ENCODE measurements around the gene HELZ.
"Not testable (repeated sequence)": the region's sequence is repeated elsewhere in the genome, so short reads cannot be mapped to it uniquely, and the experiment has no call there.

Gene HELZ

DNA sequence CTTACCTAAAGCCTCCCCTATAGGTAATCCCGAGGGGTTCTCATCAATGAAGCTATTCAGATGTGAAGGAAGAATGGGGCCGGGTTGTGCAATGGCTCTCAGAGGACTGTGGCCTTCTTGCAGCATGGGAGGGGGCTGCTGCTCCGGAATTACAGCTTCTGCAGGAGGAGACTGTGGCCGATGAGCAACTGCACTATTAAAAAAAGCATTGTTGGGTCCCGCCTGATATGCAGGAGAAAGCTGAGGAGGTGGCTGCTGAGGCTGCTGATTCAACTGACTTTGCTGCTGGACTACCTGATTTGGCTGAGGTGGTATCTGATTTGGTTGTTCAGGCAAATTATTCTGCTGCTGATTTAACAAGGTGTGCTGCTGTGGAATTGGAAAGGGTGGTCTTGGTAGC, 135.9 kb downstream of the HELZ start:
- no peak for DNase-seq

DNA sequence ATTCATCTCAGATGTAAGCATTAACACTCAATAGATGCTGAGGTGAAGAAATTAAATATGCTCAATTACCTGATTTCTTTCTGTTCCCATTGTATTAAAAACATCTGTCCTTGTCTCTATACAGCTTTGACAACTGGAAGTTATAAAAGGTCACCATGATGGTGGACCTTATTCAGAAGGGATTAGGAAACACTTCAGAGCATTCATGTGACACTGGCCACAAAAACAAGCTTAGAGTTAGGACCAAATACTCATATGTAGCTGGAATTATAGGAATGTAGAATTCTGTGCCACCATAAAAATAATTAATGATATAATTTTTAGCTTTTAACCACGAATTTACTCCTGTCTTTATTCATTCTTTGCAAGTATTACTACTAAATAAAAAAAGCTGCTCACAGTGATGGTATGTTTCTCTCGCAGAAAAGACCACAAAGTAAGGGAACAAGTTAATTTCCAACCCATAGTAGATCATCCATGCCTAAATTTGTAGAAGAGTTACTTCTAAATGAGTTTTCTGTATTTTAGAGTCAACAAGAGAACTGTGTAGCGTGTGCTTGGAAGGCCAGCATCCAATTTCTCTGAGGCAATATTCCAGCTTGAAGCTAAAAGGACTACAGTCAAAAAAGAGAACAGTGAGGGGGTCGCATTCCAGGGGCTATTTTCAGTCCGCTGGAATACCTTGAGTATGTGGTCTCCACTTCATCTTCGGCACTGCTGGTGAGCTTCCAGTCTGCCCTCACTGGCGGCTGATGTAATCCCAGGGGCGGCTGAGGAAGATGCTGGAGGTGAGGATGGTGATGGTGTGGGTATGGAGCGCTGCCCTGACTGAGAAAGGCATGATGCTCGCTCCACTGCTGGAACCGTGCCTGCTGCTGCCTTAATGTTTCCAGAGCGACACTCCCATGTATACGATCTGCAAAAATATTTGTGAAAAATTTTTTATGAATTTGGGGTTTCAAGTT, 136.9 kb downstream of the HELZ start:
- DNase-seq: no peak

DNA sequence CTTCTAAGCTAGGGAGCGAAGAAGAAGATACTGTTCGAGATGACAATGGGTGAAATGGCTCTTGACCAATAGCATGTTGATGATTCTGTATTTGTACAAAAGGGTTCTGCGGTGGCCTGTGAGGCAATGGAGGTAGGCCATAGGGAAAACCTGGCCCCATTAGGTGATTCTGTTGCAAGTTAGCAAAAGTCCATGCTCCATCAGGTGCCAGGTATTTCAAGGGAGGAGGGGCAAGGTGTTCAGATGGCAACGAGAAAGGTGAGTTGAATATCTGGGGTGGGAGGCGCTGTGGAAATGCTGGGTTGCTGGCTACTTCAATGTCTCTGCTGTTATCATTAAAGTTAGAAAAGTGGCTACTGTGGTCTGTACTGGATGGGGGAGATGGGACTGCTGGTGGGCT, 137.8 kb downstream of the HELZ start:
- DNase-seq: no peak

DNA sequence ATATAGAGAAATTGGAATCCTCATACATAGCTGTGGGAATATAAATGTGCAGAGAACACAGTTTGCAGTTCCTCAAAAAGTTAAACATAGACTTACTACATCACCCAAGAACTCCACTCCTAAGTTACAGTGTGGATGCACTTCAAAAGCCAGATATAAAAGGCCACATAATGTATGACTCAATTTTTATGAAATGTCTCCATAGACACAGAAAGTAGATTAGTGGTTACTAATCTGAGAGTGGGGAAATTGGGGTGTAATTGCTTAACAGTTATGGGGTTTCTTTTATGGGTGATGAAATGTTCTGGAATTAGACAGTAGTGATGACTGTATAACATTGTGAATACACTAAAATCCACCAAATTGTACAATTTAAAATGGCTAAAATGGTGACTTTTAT, 139.8 kb downstream of the HELZ start:
- no peak for DNase-seq

DNA sequence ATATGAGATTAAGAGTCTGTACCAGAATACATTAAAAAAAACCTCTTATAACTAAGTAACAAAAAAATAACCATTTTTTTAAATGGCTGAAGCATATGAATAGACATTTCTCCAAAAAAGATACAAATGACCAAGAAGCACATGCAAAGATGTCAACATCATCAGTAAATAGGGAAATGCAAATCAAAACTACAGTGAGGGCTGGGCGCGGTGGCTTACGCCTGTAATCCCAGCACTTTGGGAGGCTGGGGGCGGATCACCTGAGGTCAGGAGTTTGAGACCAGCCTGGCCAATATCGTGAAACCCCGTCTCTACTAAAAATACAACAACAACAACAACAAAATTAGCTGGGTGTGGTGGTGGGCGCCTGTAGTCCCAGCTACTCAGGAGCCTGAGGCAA, 140.4 kb downstream of the HELZ start:
- not testable (repeated sequence) for DNase-seq

DNA sequence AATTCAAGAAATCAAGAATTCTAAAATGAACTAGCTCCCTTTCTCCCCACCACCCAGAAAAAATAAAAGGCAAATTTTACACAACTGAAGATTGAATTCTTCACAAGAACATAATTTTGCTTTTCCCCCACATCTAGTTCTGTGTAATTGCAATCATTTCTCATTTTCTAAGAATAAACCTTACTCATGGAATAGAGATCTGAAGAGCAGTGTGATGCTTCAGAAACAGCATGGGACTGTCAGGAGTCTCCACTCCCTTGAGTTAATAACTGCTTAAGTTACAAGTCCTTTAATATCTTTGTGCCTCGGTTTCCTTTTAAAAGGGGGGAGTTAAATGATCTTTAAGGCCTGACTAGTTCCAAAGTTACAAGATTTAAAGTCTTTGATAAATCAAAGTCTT, 147.0 kb downstream of the HELZ start:
- no peak for DNase-seq

DNA sequence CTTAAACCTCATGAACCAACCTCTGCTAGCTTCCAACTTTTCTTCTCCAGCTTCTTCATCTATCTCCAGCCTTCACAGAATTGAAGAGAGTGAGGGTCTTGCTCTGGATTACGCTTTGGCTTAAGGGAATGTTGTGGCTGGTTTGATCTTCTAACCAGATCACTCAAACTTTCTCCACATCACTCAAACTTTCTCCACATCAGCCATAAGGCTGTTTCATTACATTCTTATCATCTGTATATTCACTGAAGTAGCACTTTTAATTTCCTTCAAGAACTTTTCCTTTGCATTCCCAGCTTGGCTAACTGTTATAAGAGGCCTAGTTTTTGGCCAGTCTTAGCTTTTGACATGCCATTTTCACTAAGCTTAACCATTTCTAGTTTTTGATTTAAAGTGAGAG, 148.4 kb downstream of the HELZ start:
- no peak for DNase-seq

DNA sequence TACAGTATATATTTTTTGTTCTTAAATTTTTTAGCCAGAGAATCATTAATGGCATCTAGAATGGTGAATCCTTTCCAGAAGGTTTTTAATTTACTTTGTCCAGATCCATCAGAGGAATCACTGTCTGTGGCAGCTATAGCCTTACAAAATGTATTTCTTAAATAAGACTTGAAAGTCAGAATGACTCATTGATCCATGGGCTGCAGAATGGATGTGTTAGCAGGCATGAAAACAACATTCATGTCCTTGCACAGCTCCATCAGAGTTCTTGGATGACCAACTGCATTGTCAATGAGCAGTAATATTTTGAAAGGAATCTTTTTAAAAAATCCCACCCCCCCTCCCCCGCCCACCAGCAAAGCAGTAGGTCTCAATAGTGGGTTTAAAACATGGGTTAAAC, 149.2 kb downstream of the HELZ start:
- no peak for DNase-seq

DNA sequence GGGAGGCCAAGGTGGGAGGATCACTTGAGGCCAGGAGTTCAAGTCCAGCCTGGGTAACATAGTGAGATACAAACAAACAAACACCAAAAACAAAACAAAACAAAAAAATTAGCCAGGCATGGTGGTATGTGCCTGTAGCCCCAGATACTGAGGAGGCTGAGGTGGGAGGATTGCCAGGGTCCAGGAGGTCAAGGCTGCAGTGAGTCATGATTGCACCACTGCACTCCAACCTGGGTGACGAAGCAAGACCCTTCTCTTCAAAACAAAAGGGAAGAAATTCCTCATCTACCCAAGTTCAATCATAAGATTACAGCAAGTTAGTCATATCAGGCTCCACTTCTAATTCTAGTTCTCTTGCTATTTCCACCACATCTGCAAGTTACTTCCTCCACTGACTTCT, 149.7 kb downstream of the HELZ start:
- DNase-seq: peak; percentile 10

DNA sequence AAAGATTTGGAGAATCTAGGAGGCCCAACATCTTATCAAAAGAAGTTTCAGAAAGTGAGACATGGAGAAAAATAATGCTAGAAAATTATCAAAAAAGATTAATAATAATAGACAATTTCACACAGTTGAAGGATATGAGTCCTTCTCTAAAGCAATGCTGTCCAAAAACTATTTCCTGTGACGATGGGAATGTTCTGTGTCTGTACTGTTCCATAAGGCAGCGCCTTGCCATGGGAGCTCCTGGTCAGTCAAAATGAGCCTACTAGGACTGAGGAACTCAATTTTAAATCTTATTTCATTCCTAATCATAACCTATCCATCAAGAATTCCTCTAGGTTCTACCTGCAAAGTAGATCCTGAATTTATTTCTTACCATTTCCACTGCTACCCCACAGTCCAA, 151.6 kb downstream of the HELZ start:
- DNase-seq: no peak

DNA sequence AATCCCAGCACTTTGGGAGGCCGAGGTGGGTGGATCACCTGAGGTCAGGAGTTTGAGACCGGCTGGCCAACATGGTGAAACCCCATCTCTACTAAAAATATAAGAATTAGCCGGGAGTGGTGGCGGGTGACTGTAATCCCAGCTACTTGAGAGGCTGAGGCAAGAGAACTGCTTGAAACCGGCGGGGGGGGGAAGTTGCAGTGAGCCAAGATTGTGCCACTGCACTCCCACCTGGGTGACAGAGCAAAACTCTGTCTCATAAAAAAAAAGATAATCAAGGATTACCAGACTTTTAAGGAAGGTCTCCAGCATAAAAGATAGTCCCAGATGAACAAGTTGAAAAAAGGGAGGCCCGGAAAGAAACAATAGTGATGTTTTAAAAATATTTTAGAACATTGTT, 152.3 kb downstream of the HELZ start:
- not testable (repeated sequence) for DNase-seq

DNA sequence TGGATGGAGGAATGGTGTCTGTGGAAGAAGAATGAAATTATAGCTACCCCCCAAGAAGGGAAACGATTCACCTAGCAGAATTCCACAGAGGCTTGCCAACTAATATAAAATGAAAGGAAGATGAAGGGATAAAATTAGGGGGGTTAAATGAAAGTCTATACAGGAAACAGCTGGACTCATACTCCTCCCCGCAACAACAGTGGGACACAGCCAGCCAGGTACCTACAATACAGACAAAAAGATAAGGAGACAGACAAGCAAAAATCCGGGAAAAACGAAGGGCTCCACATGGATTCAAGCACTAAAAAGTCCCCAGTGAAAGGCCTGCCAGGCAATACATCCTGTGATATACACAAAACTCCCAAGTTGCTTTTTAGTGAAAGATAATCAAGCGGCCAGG, 152.7 kb downstream of the HELZ start:
- DNase-seq: no peak

DNA sequence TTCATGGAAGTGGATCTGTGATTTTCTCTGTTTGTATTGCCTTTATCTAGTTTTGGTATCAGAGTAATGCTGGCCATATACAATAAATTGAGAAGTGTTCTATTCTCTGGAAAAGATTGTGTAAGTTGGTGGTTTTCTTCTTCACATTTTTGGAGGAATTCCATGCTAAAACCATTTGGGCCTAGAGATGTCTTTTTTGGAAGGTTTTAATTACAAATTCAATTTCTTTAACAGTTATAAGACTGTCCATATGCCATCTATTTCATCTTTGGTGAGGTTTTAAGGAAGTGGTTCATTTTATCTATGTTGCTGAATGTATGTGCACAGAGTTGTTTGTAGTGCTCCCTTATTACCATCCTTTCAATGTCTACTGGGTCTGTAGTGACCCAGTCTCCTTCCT, 154.7 kb downstream of the HELZ start:
- no peak for DNase-seq

DNA sequence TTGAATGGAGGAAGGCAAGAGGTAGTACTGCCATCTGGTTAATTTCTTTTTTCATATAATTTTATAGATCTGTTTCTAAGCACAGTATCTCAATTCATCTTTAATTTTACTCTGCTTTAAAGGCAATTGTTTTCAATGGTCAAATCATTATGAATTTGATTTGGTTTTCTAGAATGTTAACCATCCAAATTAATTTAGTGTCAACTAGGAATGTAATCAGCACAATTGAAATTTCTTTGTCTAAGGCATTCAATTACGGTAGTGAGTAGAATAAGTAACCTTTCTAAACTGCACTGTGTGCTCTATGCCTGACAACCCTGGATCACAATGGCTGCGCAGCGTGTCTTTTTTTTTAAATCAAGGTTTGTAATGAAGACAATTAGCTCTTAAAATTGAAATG, 156.4 kb downstream of the HELZ start:
- DNase-seq: no peak

DNA sequence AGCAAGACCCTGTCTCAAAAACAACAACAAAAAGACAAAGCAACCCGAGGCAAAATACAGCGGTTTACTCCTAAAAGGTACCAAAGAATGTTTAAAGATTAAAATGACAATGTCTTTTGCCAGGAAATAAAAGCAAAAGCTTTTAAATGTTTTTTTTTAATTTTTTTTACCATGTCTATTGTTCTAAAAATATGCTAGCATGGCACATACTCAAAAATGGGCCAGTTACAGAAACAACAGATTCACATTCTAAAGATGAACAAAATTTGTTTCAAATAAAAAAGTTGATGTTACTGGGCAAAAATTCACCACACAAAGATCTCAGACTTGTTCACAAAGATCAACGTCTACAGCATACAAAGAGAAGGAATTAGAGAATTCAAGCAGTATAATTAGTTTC, 159.6 kb downstream of the HELZ start:
- no peak for DNase-seq

DNA sequence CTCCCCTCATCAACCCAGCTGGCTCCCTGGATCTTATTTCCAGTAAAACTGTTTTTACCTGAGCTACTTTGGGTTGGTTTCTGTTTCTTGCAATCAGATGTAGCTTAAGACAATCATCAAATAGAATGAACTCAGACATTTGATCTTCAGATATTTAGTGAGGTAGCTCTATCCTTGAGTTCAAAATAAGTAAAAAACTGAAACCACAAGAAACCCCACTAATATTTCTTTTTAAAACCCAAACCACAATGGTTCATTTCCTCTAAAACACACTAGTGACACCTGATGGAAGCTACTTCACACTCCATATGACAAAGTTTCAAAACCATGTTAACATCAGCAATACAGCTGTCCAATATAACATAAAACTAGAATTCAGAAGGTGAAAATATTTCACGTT, 162.9 kb downstream of the HELZ start:
- peak; percentile 12 for DNase-seq

DNA sequence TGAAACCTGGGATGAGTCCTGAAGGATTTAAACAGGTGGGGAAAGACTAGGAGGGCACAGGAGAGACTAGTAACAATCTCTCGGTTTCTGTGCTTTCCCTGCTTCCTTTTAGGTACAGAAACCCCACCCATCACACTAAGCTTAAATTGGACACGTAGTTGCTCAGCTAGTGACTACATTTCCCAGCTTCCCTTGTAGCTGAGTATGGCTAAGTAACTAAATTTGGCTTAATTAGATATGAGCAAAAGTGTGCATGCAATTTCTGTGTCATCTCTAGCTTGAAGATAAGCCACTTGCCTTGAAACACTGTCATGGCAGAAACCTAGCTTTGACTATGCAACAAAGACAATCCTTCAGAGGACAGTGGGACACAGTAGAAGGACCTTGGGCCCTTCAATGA, 164.2 kb downstream of the HELZ start:
- DNase-seq: no peak

DNA sequence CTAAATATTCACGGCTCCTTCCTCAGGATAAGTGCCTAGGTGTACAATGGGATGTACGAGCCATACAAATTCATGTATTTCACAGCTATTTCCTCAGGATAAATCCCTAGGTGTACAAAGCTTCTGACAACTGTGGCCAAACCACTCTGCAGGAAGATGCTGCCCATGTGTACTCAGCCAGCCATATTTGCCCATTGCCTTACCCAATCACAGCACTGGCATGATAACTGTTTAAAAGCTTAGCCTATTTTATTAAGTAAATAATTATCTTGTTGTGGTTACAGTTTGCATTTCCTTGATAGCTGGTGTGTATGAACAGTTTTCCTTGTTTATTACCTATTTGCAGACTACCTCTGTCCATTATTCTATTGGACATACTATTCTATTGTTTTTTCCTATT, 165.5 kb downstream of the HELZ start:
- DNase-seq: no peak

DNA sequence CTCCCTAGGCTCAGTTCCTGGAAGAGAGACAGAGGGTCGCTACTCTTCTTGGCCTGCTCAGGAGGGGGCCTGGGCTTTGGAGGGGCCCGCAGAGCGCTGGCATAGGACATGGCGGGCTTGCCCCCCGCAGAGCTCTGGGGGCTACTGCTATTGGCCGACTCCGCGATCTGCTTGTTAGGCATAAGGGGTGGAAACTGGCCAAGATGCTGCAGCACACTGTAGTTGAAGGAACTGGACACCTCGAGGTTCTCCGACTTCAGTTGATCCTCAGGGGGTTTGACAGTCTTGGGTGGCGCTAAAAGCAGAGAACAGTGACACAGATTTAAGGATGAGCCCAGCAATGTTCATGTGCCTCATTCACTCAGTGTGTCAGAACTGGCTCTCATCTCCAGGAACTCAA, 166.7 kb downstream of the HELZ start:
- no peak for DNase-seq

DNA sequence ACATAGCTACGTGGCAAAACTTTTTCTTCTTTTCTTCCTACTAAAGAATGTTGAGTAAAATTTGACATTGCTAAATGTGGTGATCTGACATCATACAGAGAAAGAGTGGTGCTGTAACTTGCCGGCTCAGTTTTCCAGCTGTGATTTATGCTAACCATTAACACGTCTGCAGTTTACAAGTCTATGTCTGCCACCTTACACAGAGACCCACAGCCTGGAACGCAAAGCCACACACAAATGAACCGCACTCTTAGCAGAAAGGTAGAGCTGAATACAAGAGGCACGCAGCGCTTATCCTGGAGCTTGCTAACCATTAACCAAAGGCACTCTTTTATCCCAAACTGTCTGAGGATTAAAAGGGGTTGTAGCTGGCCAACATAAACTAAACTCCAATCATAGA, 168.7 kb downstream of the HELZ start:
- DNase-seq: no peak

DNA sequence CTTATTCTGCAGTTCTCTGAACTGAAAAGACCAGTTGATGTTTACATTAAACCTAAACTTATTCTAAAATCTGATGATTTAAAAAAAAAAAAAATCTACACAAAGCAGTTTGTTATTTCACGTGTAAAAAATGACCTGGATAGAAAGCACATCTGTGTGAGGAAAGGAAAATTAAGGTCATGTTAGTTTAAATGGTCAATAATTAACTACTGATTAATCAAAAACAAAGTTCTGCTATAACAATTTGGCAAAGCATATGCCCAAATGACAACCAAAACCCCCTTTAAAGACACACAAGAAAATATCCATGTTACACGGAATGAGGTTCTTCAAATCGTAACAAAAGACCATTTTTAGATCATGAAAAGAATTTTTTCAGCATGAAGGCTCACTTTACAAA, 170.2 kb downstream of the HELZ start:
- DNase-seq: no peak

DNA sequence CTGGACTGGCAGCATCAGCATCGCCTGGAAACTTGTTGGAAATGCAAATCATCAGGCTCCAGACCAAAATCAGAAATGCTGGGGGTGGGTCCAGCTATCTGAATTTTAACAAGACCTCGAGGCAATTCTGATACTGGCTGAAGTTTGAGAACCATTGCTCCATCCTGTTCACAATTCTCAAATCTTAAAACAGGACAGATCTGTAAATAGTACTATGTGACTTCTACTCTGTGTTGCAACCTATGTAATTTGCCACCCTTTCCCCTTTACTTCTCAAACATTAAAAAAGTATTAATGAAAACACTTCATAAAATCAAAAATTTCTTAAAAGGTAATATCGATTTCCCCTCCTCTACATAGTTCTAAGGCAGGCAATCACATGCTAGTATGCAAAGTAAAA, 172.1 kb downstream of the HELZ start:
- DNase-seq: no peak

DNA sequence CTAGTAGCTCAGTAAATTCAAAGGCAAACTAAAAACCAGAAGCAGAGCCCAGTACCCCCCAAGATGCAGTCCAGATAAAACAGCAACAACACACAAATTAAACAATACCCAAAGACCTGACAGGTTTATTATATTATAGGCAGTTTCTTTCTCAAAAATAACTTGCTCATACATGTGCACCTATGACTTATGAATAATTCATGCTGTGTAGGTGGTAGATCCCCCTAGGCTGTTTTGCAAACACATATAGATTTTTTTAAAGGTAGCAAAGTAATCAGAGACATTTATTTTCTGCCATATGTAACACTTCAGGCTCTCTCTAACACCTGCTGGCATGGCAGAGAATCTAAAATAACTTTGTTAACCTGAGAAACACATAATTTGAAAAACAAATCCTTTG, 173.4 kb downstream of the HELZ start:
- DNase-seq: no peak

DNA sequence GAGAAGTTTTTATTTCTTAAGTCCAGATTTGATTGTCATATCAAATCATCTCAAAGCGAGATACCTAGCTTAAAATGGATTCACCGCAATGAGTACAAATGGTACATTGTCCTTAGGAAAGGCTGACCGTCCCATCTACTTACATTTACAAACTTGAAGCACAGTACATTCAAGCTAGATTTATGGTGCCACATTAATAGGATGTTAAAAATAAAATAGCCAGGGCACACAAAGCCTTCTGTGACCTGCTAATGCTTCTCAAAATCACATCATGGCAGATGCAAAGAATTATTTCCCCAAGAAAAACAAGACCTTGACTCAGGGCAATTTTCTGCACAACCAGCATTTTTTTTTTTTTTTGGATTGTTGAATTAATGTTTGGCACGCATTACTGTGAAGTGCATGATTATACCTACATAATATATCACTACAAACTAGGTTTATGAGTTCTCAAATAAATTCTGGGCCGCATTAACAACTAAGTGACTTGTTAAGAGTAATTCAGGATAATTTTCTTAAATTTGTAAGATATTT, 175.3 kb downstream of the HELZ start:
- DNase-seq: no peak

DNA sequence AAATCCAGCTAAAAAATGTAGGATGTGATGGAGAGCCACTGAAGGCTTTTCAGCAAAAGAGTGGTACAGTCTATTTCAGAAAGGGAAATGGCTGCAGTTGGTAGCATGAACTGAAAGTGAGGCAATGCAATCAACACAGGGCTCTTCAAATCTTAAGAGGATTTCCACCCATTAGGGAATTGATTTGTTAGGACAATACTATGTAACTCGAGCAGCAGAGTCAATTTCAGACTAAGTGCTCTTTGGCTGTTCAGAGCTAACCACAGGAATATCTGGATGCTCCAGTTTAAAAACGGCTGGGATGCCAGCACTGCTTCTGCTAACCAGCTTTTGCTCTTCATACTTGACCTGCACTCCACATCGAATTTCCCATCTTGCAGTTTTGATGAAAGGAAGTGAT, 176.0 kb downstream of the HELZ start:
- no peak for DNase-seq
